PC-9 (cell line): ENCODE measurements around the gene KRT6B. TPM values are rescaled to one million over a fixed set of nuclear protein-coding genes. Genes with fewer than 3 reads are reported as not detected.
A peak's percentile ranks its signal among the peaks of the same experiment; 100 is the strongest.

Source experiments
- BruUV-seq: library from RNA; stranded (reverse); fragments of 400-500 nt; replicated peaks from 2 replicates; lab custom pipeline; 2021; lab: Mats Ljungman, UMichigan
- CTCF ChIA-PET: fragments of 300-600 bp; sonication (Branson Sonifier 250); formaldehyde crosslinking; loops from one replicate; lab custom pipeline; 2022; ENCODE audit warnings: antibody characterized with exemption; lab: Charles Lee
- POLR2A ChIA-PET: fragments of 300-600 bp; sonication (Branson Sonifier 250); formaldehyde crosslinking; loops from one replicate; lab custom pipeline; 2022; ENCODE audit warnings: antibody characterized with exemption; ENCODE audit not compliant: unreplicated experiment; lab: Charles Lee
- DNase-seq, 2 experiments: peaks; one replicate each; pipeline versions ENCODE4 v3.0.0 to v3.0.0-alpha.2; 2015 to 2022; ENCODE audit warnings: mixed read lengths in 1 of 2
- H2AFZ ChIP-seq: fragments of 200-600 bp; sonication (generic); 2 replicates; pipeline ENCODE4 v1.8.1; 2017; ENCODE audit warnings: antibody characterized with exemption
- H3F3A ChIP-seq: fragments of 200-600 bp; sonication (generic); 2 replicates; pipeline ENCODE4 v1.8.1; 2017; ENCODE audit warnings: antibody characterized with exemption, mild to moderate bottlenecking, low read depth; ENCODE audit not compliant: insufficient read depth
- H3K27ac ChIP-seq: fragments of 200-600 bp; sonication (generic); 2 replicates; pipeline ENCODE4 v1.6.1; 2016; ENCODE audit warnings: mixed run types
- H3K27me3 ChIP-seq: fragments of 200-600 bp; sonication (generic); 2 replicates; pipeline ENCODE4 v1.6.1; 2016; ENCODE audit warnings: low read depth, mixed run types; ENCODE audit not compliant: insufficient read depth
- H3K36me3 ChIP-seq: fragments of 200-600 bp; sonication (generic); 2 replicates; pipeline ENCODE4 v1.6.1; 2016; ENCODE audit warnings: low read depth, mixed run types
- H3K4me1 ChIP-seq: fragments of 200-600 bp; sonication (generic); replicated peaks from 2 replicates; pipeline ENCODE4 v1.6.1; 2016; ENCODE audit warnings: mixed run types; ENCODE audit not compliant: insufficient read depth
- H3K4me2 ChIP-seq: fragments of 200-600 bp; sonication (generic); 2 replicates; pipeline ENCODE4 v1.6.1; 2017; ENCODE audit warnings: mixed run types
- H3K4me3 ChIP-seq: fragments of 200-600 bp; sonication (generic); 2 replicates; pipeline ENCODE4 v1.6.1; 2016; ENCODE audit warnings: mixed run types
- H3K79me2 ChIP-seq: fragments of 200-600 bp; sonication (generic); 2 replicates; pipeline ENCODE4 v1.6.1; 2017; ENCODE audit warnings: low read depth, mixed run types
- H3K9me2 ChIP-seq: fragments of 200-600 bp; sonication (generic); 2 replicates; pipeline ENCODE4 v1.8.1; 2017; ENCODE audit warnings: mild to moderate bottlenecking; ENCODE audit not compliant: insufficient read depth
- H3K9me3 ChIP-seq: fragments of 200-600 bp; sonication (generic); 2 replicates; pipeline ENCODE4 v1.8.1; 2016; ENCODE audit warnings: low read depth; ENCODE audit not compliant: insufficient read depth
- H4K20me1 ChIP-seq: fragments of 200-600 bp; sonication (generic); 2 replicates; pipeline ENCODE4 v1.8.1; 2017; ENCODE audit not compliant: insufficient read depth
- CTCF ChIP-seq: fragments of 200-600 bp; sonication (generic); conservative IDR thresholded peaks from 2 replicates; pipeline ENCODE4 v1.6.1; 2017; ENCODE audit warnings: mixed run types, antibody characterized with exemption, mild to moderate bottlenecking, moderate library complexity
- EZH2 ChIP-seq: fragments of 200-600 bp; sonication (generic); IDR thresholded peaks from 2 replicates; pipeline ENCODE4 v1.8.0; 2017; ENCODE audit warnings: antibody characterized with exemption, low read depth
- intact Hi-C: fragments of 100-400 bp; cut with micrococcal nuclease; formaldehyde crosslinking; loops from one replicate; pipeline ENCODE4 v1.10.0; 2022; ENCODE audit not compliant: unreplicated experiment
- total RNA-seq: library from RNA; stranded (reverse); gene quantifications from 2 replicates; pipeline ENCODE4 v1.2.3, GENCODE V29; 2021

KRT6B gene
- total RNA-seq, 1 experiment from 2014 or later: 0.98 TPM

GRCh38 chr12:52474212-52474611 lies 22.3 kb upstream of the KRT6B start:
- CTCF ChIA-PET: no interaction called here
- H3K4me2 ChIP-seq: 0 out of 2 replicates have a peak overlapping the region, but pooled peaks have one; percentile 2
- H3K79me2 ChIP-seq: no peaks in the 10 kb centered on the region
- H3K27ac ChIP-seq: no peak overlapping the region
- no peaks in the 10 kb centered on the region for H4K20me1 ChIP-seq
- POLR2A ChIA-PET: no interaction called here
- no peaks in the 10 kb centered on the region for H3K27me3 ChIP-seq
- no peaks in the 10 kb centered on the region for H3K9me2 ChIP-seq
- no peak overlapping the region for H2AFZ ChIP-seq
- no peaks in the 10 kb centered on the region for H3K9me3 ChIP-seq
- intact Hi-C loops: no loop called here
- no peaks in the 10 kb centered on the region for H3K4me1 ChIP-seq
- H3K4me3 ChIP-seq: no peak overlapping the region
- no peak for TF ChIP-seq CTCF
- no peak for TF ChIP-seq EZH2
- no peak for DNase-seq
- no TSS peak for BruUV-seq
- H3F3A ChIP-seq: no peaks in the 10 kb centered on the region
- H3K36me3 ChIP-seq: no peaks in the 10 kb centered on the region

DNA sequence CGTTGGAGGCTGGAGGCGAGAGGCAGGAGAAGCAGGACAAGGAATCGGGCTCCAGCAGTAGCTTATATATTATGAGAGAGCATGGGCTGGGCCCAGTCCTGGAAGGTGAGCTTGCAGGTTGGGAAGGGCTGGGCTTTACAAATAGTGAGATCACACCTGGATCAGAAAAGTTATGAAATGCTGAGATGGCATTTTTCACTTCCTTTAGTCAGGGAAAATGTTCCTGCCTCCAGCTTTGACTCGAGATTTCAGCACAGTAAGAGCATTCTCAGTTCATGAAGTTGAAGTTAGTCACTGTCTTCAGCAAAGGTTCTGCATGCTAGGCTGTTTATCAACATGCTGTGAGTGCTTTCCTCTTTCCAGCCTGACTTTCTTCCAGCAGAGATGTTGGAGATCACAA lies 21.8 kb upstream of the KRT6B start, which contains the start of gene KRT6C:
Gene KRT6C (minus strand): TSS at position 38 of the 400 bp plus-strand sequence. CDS start 68 bp downstream, outside the sequence.
- Histone ChIP-seq H3K4me1 (no peaks in the 10 kb centered on the region), H4K20me1 (no peaks in the 10 kb centered on the region), H3K27ac (no peak within 1 kb of the TSS), H3K9me3 (no peaks in the 10 kb centered on the region), H3K9me2 (no peaks in the 10 kb centered on the region), H3K4me2 (0 out of 2 replicates have a peak within 1 kb of the TSS, but pooled peaks have one; percentile 2), H3K79me2 (no peaks in the 10 kb centered on the region), H2AFZ (no peak within 1 kb of the TSS), H3K4me3 (no peak within 1 kb of the TSS), H3F3A (no peaks in the 10 kb centered on the region), H3K36me3 (no peaks in the 10 kb centered on the region), H3K27me3 (no peaks in the 10 kb centered on the region)
- intact Hi-C loops: no loop called here
- TF ChIP-seq EZH2 (no peak), CTCF (no peak)
- POLR2A ChIA-PET: no interaction called here
- CTCF ChIA-PET: no interaction called here
- DNase-seq: peak in 1 of 2 experiments; percentile 60
- BruUV-seq: no TSS peak

GRCh38 chr12:52469853-52470252 lies 17.9 kb upstream of the KRT6B start:
- no peak overlapping the region for H3K4me2 ChIP-seq
- no TSS peak for BruUV-seq
- H3K79me2 ChIP-seq: no peaks in the 10 kb centered on the region
- ChIA-PET CTCF (no interaction called here), POLR2A (no interaction called here)
- TF ChIP-seq EZH2 (no peak), CTCF (no peak)
- no peaks in the 10 kb centered on the region for H3F3A ChIP-seq
- no peak overlapping the region for H3K4me3 ChIP-seq
- H4K20me1 ChIP-seq: no peaks in the 10 kb centered on the region
- H3K9me3 ChIP-seq: no peaks in the 10 kb centered on the region
- H3K27ac ChIP-seq: no peak overlapping the region
- H3K9me2 ChIP-seq: no peaks in the 10 kb centered on the region
- intact Hi-C loops: no loop called here
- H3K36me3 ChIP-seq: no peaks in the 10 kb centered on the region
- no peak for DNase-seq
- no peaks in the 10 kb centered on the region for H3K4me1 ChIP-seq
- H3K27me3 ChIP-seq: no peaks in the 10 kb centered on the region
- H2AFZ ChIP-seq: no peak overlapping the region
